Mesodermal cell (in vitro differentiated cells): Measurements from ENCODE around the gene PLCL2.
"Not testable (repeated sequence)": the region's sequence is repeated elsewhere in the genome, so short reads cannot be mapped to it uniquely, and the experiment has no call there.

Source experiments
- H3K27ac ChIP-seq: 2 replicates; pipeline ENCODE4 v1.7.0; 2013; ENCODE audit warnings: mild to moderate bottlenecking, low read depth, low read length, moderate library complexity; ENCODE audit not compliant: severe bottlenecking
- H3K36me3 ChIP-seq: 2 replicates; pipeline ENCODE4 v1.7.1; 2013; ENCODE audit warnings: mild to moderate bottlenecking, low read length, moderate library complexity; ENCODE audit not compliant: control insufficient read depth, insufficient read depth
- H3K4me1 ChIP-seq: one replicate; pipeline ENCODE4 v1.7.1; 2013; ENCODE audit warnings: mild to moderate bottlenecking, low read length; ENCODE audit not compliant: insufficient read depth, control insufficient read depth, poor library complexity, severe bottlenecking
- H3K4me3 ChIP-seq: 2 replicates; pipeline ENCODE4 v1.7.0; 2013; ENCODE audit warnings: low read length, control low read depth, mild to moderate bottlenecking; ENCODE audit not compliant: insufficient read depth, poor library complexity, severe bottlenecking; ENCODE audit errors: extremely low read depth
- H3K9me3 ChIP-seq: 2 replicates; pipeline ENCODE4 v1.7.1; 2013; ENCODE audit warnings: mild to moderate bottlenecking, low read length, moderate library complexity; ENCODE audit not compliant: control insufficient read depth
- WGBS, 2 experiments: methylation state at CpG; one replicate each; pipeline ENCODE4 v1.1.5; 2013; ENCODE audit warnings: missing lambda C conversion rate in 2 of 2; ENCODE audit not compliant: insufficient coverage in 2 of 2; 5-methylcytosine and 5-hydroxymethylcytosine counted together

Gene PLCL2

GRCh38 chr3:16978234-16978920, 93.6 kb downstream of the PLCL2 start:
- Histone ChIP-seq H3K4me1 (no peaks in the 10 kb centered on the region), H3K9me3 (no peaks in the 10 kb centered on the region), H3K4me3 (no peak overlapping the region), H3K36me3 (no peaks in the 10 kb centered on the region), H3K27ac (no peak overlapping the region)
- WGBS, 2 experiments = 93 to 100% methylated on average over 1 to 3 of the region's 4 CpGs

GRCh38 chr3:16978921-16979271, 94.1 kb downstream of the PLCL2 start:
- Histone ChIP-seq H3K36me3 (no peaks in the 10 kb centered on the region), H3K9me3 (no peaks in the 10 kb centered on the region), H3K27ac (no peak overlapping the region), H3K4me1 (no peaks in the 10 kb centered on the region), H3K4me3 (no peak overlapping the region)
- no CpG with 5 or more reads among the region's 3 CpGs for WGBS, 2 experiments

GRCh38 chr3:16979769-16980515, 95.2 kb downstream of the PLCL2 start:
- H3K9me3 ChIP-seq, H3K4me1 ChIP-seq, H3K27ac ChIP-seq, H3K36me3 ChIP-seq, H3K4me3 ChIP-seq: not testable (repeated sequence)
- 93 to 96% methylated on average over 3 to 17 of the region's 43 CpGs for WGBS, 2 experiments

GRCh38 chr3:16980526-16980925, 95.8 kb downstream of the PLCL2 start:
- 98 to 100% methylated on average over 4 to 8 of the region's 26 CpGs for WGBS, 2 experiments
- not testable (repeated sequence) for H3K4me3 ChIP-seq, H3K36me3 ChIP-seq, H3K9me3 ChIP-seq, H3K4me1 ChIP-seq, H3K27ac ChIP-seq

- H3K4me3 ChIP-seq = no peak overlapping the region
- no peaks in the 10 kb centered on the region for H3K4me1 ChIP-seq
- no peaks in the 10 kb centered on the region for H3K9me3 ChIP-seq
- WGBS, 2 experiments = 100% methylated on average over 2 of the region's 6 CpGs; no CpG with 5 or more reads in 1 of the 2 experiments
- H3K27ac ChIP-seq = no peak overlapping the region
- H3K36me3 ChIP-seq = no peaks in the 10 kb centered on the region
Observed at GRCh38 chr3:16982460-16982859, 97.7 kb downstream of the PLCL2 start.

- Histone ChIP-seq H3K27ac (no peak overlapping the region), H3K9me3 (no peaks in the 10 kb centered on the region), H3K36me3 (no peaks in the 10 kb centered on the region), H3K4me3 (no peak overlapping the region), H3K4me1 (no peaks in the 10 kb centered on the region)
- WGBS, 2 experiments = 90 to 92% methylated on average over 2 of the region's 2 CpGs
Observed at GRCh38 chr3:16985608-16986007, 100.9 kb downstream of the PLCL2 start.

GRCh38 chr3:16987141-16987540, 102.4 kb downstream of the PLCL2 start:
- WGBS, 2 experiments = 82 to 83% methylated on average over 3 of the region's 4 CpGs
- H3K27ac ChIP-seq = no peak overlapping the region
- H3K9me3 ChIP-seq = no peaks in the 10 kb centered on the region
- H3K36me3 ChIP-seq = no peaks in the 10 kb centered on the region
- H3K4me1 ChIP-seq = no peaks in the 10 kb centered on the region
- H3K4me3 ChIP-seq = no peak overlapping the region

GRCh38 chr3:16990163-16990562, 105.4 kb downstream of the PLCL2 start:
- Histone ChIP-seq H3K4me3 (no peak overlapping the region), H3K27ac (no peak overlapping the region), H3K4me1 (no peaks in the 10 kb centered on the region), H3K36me3 (no peaks in the 10 kb centered on the region), H3K9me3 (no peaks in the 10 kb centered on the region)
- WGBS, 2 experiments = no CpG with 5 or more reads among the region's 1 CpG

GRCh38 chr3:16992198-16992597, 107.4 kb downstream of the PLCL2 start:
- Histone ChIP-seq H3K9me3 (no peaks in the 10 kb centered on the region), H3K27ac (no peak overlapping the region), H3K4me1 (no peaks in the 10 kb centered on the region), H3K4me3 (no peak overlapping the region), H3K36me3 (no peaks in the 10 kb centered on the region)
- 100% methylated on average over 2 of the region's 3 CpGs for WGBS, 2 experiments

GRCh38 chr3:16993227-16993626, 108.5 kb downstream of the PLCL2 start:
- WGBS, 2 experiments = 100% methylated on average over 1 of the region's 1 CpG
- H3K27ac ChIP-seq = no peak overlapping the region
- H3K4me1 ChIP-seq = no peaks in the 10 kb centered on the region
- no peaks in the 10 kb centered on the region for H3K36me3 ChIP-seq
- no peak overlapping the region for H3K4me3 ChIP-seq
- H3K9me3 ChIP-seq = no peaks in the 10 kb centered on the region

GRCh38 chr3:16994854-16995525, 110.2 kb downstream of the PLCL2 start:
- no peaks in the 10 kb centered on the region for H3K4me1 ChIP-seq
- H3K4me3 ChIP-seq = no peak overlapping the region
- no peak overlapping the region for H3K27ac ChIP-seq
- no peaks in the 10 kb centered on the region for H3K36me3 ChIP-seq
- 75 to 78% methylated on average over 1 to 3 of the region's 4 CpGs for WGBS, 2 experiments
- no peaks in the 10 kb centered on the region for H3K9me3 ChIP-seq
